ENCODE results near the gene MAP1LC3B2. TPM values are rescaled to one million over a fixed set of nuclear protein-coding genes. Genes with fewer than 3 reads are reported as not detected.

Gene MAP1LC3B2
- total and polyA plus RNA-seq, 2 of the 13 experiments (the other 11 are each of a cell fraction or from before 2014, with no cell fraction given) = 0.60 to 2.2 TPM

GRCh38 chr12:116558280-116559161, 660 bp upstream of the MAP1LC3B2 start:
- intact Hi-C loops (cut with micrococcal nuclease; ENCODE audit: unreplicated experiment) = no loop called here
- WGBS (ENCODE audit: low lambda C conversion rate) = 63% methylated on average over 21 of the region's 21 CpGs
- Histone ChIP-seq H3K4me1 (ENCODE audit: insufficient read depth, low read length) (peaks cover 16% of the 10 kb centered on the region), H3K9me3 (ENCODE audit: low read length) (no peaks in the 10 kb centered on the region), H3K27ac (ENCODE audit: extremely low read length, insufficient read depth, low read length) (no peak overlapping the region), H3K9ac (ENCODE audit: insufficient read depth, low read depth, low read length) (no peak overlapping the region), H3K4me2 (ENCODE audit: low read depth, low read length) (peak overlapping the region; percentile 71; the same call in 1 of the 2 replicates), H4K20me1 (ENCODE audit: insufficient read depth, low read length) (no peaks in the 10 kb centered on the region), H3K4me3 (replicated peaks in 1 of 3; ENCODE audit: insufficient read depth in 1 of 3, low read depth in 2 of 3, low read length in 3 of 3) (peak overlapping the region in 1 of 3 experiments; percentile 53; a peak in 1 of 6 replicates), H3K36me3 (replicated peaks in 1 of 2; ENCODE audit: control insufficient read depth in 1 of 2, insufficient read depth in 2 of 2, low read length in 2 of 2) (no peaks in the 10 kb centered on the region), H3K79me2 (ENCODE audit: insufficient read depth, low read length) (no peaks in the 10 kb centered on the region), H2AFZ (ENCODE audit: low read length) (no peak overlapping the region), H3K27me3 (ENCODE audit: control insufficient read depth in 1 of 2, insufficient read depth in 2 of 2, low read length in 2 of 2) (no peaks in the 10 kb centered on the region; a peak in 2 of 5 replicates)
- in situ Hi-C loops (cut with HindIII; ENCODE audit: extremely low pct_ligation_motif_present, low pct_unique_long_range_greater_than_20kb) = no loop called here
- BruUV-seq (replicated peaks) = no TSS peak
- TF ChIP-seq NRL (CRISPR knock-in tag; IDR thresholded peaks at IDR 0.05; ENCODE audit: borderline replicate concordance) = 0 out of 2 replicates have a peak, but pooled peaks have one; percentile 11
- no peak for TF ChIP-seq NCOA1 (CRISPR knock-in tag; IDR thresholded peaks at IDR 0.05)
- ChIA-PET POLR2A (no interaction called here), CTCF (ENCODE audit: low intra/inter-chr PET ratio, low total read pairs) (no interaction called here)
- DNase-seq (ENCODE audit: low spot score) (no peak), ATAC-seq (no peak), FAIRE-seq (no peak)

GRCh38 chr12:116561181-116561821, 2.1 kb downstream of the MAP1LC3B2 start:
- peaks cover 16% of the 10 kb centered on the region for H3K4me1 ChIP-seq (ENCODE audit: insufficient read depth, low read length)
- H3K27ac ChIP-seq (ENCODE audit: extremely low read length, insufficient read depth, low read length) = no peak overlapping the region
- FAIRE-seq = no peak
- ChIA-PET POLR2A (no interaction called here), CTCF (ENCODE audit: low intra/inter-chr PET ratio, low total read pairs) (no interaction called here)
- in situ Hi-C loops (cut with HindIII; ENCODE audit: extremely low pct_ligation_motif_present, low pct_unique_long_range_greater_than_20kb) = no loop called here
- 45% methylated on average over 5 of the region's 6 CpGs for WGBS (ENCODE audit: low lambda C conversion rate)
- no peaks in the 10 kb centered on the region; a peak in 2 of 5 replicates for H3K27me3 ChIP-seq (ENCODE audit: control insufficient read depth in 1 of 2, insufficient read depth in 2 of 2, low read length in 2 of 2)
- H3K4me3 ChIP-seq (replicated peaks in 1 of 3; ENCODE audit: insufficient read depth in 1 of 3, low read depth in 2 of 3, low read length in 3 of 3) = no peak overlapping the region
- DNase-seq (ENCODE audit: low spot score) = no peak
- no peak for TF ChIP-seq DRAP1 (CRISPR knock-in tag; IDR thresholded peaks at IDR 0.05)
- TF ChIP-seq HMGA1 (CRISPR knock-in tag; conservative IDR thresholded peaks at IDR 0.05) = no peak
- no peak for TF ChIP-seq DPF2 (CRISPR knock-in tag; IDR thresholded peaks at IDR 0.05; ENCODE audit: borderline replicate concordance, low read depth)
- no peak for TF ChIP-seq SP2 (CRISPR knock-in tag; IDR thresholded peaks at IDR 0.05)
- TF ChIP-seq SNAI1 (CRISPR knock-in tag; IDR thresholded peaks at IDR 0.05; ENCODE audit: borderline replicate concordance) = no peak
- no peaks in the 10 kb centered on the region for H3K79me2 ChIP-seq (ENCODE audit: insufficient read depth, low read length)
- H3K9me3 ChIP-seq (ENCODE audit: low read length) = no peaks in the 10 kb centered on the region; the same call in 1 of the 2 replicates
- no peak overlapping the region for H3K9ac ChIP-seq (ENCODE audit: insufficient read depth, low read depth, low read length)
- no peak for ATAC-seq
- H4K20me1 ChIP-seq (ENCODE audit: insufficient read depth, low read length) = no peaks in the 10 kb centered on the region
- no peak overlapping the region for H2AFZ ChIP-seq (ENCODE audit: low read length)
- H3K36me3 ChIP-seq (replicated peaks in 1 of 2; ENCODE audit: control insufficient read depth in 1 of 2, insufficient read depth in 2 of 2, low read length in 2 of 2) = no peaks in the 10 kb centered on the region
- intact Hi-C loops (cut with micrococcal nuclease; ENCODE audit: unreplicated experiment) = no loop called here
- no TSS peak for BruUV-seq (replicated peaks)
- H3K4me2 ChIP-seq (ENCODE audit: low read depth, low read length) = no peak overlapping the region
